ENCODE measurements around the gene ATP8B1.

- TF ChIP-seq CTCF (IDR thresholded peaks at IDR 0.05; ENCODE audit: poor library complexity): no peak
- no peak for TF ChIP-seq EZH2 (IDR thresholded peaks at IDR 0.05; ENCODE audit: borderline replicate concordance)
These were observed 28.7 kb upstream of the ATP8B1 start for GRCh38 chr18:57831597-57832377.

Data from hepatocyte (in vitro differentiated cells).